K562 (cell line): ENCODE data around the gene SET. TPM values are rescaled to one million over a fixed set of nuclear protein-coding genes. Genes with fewer than 3 reads are reported as not detected.

Experiments
- ASH1L ChIP-seq: fragments of 450-650 bp; IDR thresholded peaks from 2 replicates; pipeline ENCODE4 v1.6.1; 2018; ENCODE audit warnings: borderline replicate concordance, mild to moderate bottlenecking, low read depth; ENCODE audit not compliant: partially characterized antibody
- CREB3L1 ChIP-seq: fragments of 450-650 bp; IDR thresholded peaks from 2 replicates; pipeline ENCODE4 v1.6.1; 2014; ENCODE audit warnings: low read depth, mild to moderate bottlenecking, moderate library complexity, borderline replicate concordance
- ERF ChIP-seq: fragments of 450-650 bp; formaldehyde crosslinking; IDR thresholded peaks from 2 replicates; pipeline ENCODE4 v1.4.0; 2020; ENCODE audit warnings: mild to moderate bottlenecking, mixed read lengths
- GATAD2B ChIP-seq: fragments of 450-650 bp; IDR thresholded peaks from 2 replicates; pipeline ENCODE4 v1.6.1; 2017; ENCODE audit warnings: mild to moderate bottlenecking, borderline replicate concordance
- HMG20A ChIP-seq: fragments of 450-650 bp; formaldehyde crosslinking; conservative IDR thresholded peaks from 2 replicates; pipeline ENCODE4 v1.4.0; 2020; ENCODE audit warnings: mild to moderate bottlenecking, mixed read lengths
- JUN ChIP-seq, 2 experiments: sonication (generic) in 1 of 2; formaldehyde crosslinking in 1 of 2; IDR thresholded peaks; 2 replicates each; pipeline versions ENCODE4 v1.6.1 to v1.8.0; 2012 to 2022; ENCODE audit warnings: borderline replicate concordance in 2 of 2, mild to moderate bottlenecking in 2 of 2, improper control_type of control experiment in 1 of 2, low read depth in 1 of 2, low read length in 1 of 2, missing genetic modification reagents in 1 of 2
- KAT8 ChIP-seq: fragments of 450-650 bp; IDR thresholded peaks from 2 replicates; pipeline ENCODE4 v1.6.1; 2016; ENCODE audit warnings: low read depth, mild to moderate bottlenecking
- MEIS2 ChIP-seq: fragments of 450-650 bp; IDR thresholded peaks from 2 replicates; pipeline ENCODE4 v1.6.1; 2014; ENCODE audit warnings: mild to moderate bottlenecking; ENCODE audit not compliant: partially characterized antibody
- MYC ChIP-seq, 2 experiments: fragments of 250-450 bp in 1 of 2; sonication (Bioruptor Pico) in 1 of 2; IDR thresholded peaks; 2 replicates each; pipeline versions ENCODE4 v1.5.1 to v1.6.1; 2012 to 2021; ENCODE audit warnings: low read depth in 2 of 2, borderline replicate concordance in 1 of 2, improper control_type of control experiment in 1 of 2, low read length in 1 of 2, mild to moderate bottlenecking in 1 of 2, moderate library complexity in 1 of 2
- NELFE ChIP-seq: IDR thresholded peaks from 2 replicates; pipeline ENCODE4 v1.6.1; 2011; ENCODE audit warnings: mild to moderate bottlenecking; ENCODE audit not compliant: insufficient read depth, insufficient read length
- NFRKB ChIP-seq: fragments of 450-650 bp; IDR thresholded peaks from 2 replicates; pipeline ENCODE4 v1.6.1; 2016; ENCODE audit warnings: low read depth
- NR3C1 ChIP-seq: sonication (generic); formaldehyde crosslinking; IDR thresholded peaks from 2 replicates; pipeline ENCODE4 v1.8.1; 2022; ENCODE audit warnings: missing genetic modification reagents
- PHTF2 ChIP-seq: fragments of 250-450 bp; sonication (Bioruptor Pico); IDR thresholded peaks from 2 replicates; pipeline ENCODE4 v1.5.0; 2021; ENCODE audit warnings: mild to moderate bottlenecking
- POLR3G ChIP-seq: IDR thresholded peaks from 2 replicates; pipeline ENCODE4 v1.6.1; 2011; ENCODE audit not compliant: insufficient read length, insufficient replicate concordance; ENCODE audit errors: extremely low read depth
- PTTG1 ChIP-seq: fragments of 450-650 bp; IDR thresholded peaks from 2 replicates; pipeline ENCODE4 v1.6.1; 2016; ENCODE audit warnings: low read depth, mild to moderate bottlenecking, missing genetic modification characterization, missing compliant biosample characterization
- SMAD1 ChIP-seq: fragments of 150-350 bp; IDR thresholded peaks from 2 replicates; pipeline ENCODE4 v1.6.1; 2014; ENCODE audit warnings: low read length, low read depth; ENCODE audit not compliant: partially characterized antibody
- STAG1 ChIP-seq: sonication (generic); formaldehyde crosslinking; IDR thresholded peaks from 2 replicates; pipeline ENCODE4 v1.5.0; 2020; ENCODE audit warnings: missing genetic modification reagents, borderline replicate concordance
- TCFL5 ChIP-seq: fragments of 250-450 bp; sonication (Bioruptor Pico); conservative IDR thresholded peaks from 2 replicates; pipeline ENCODE4 v1.6.1; 2021; ENCODE audit warnings: mild to moderate bottlenecking, moderate library complexity, matching md5 sums
- THRAP3 ChIP-seq: fragments of 450-650 bp; IDR thresholded peaks from 2 replicates; pipeline ENCODE4 v1.6.1; 2016; ENCODE audit warnings: mild to moderate bottlenecking, inconsistent platforms, borderline replicate concordance
- ZEB2 ChIP-seq: fragments of 450-650 bp; IDR thresholded peaks from 2 replicates; pipeline ENCODE4 v1.6.1; 2016
- ZNF408 ChIP-seq: fragments of 250-450 bp; sonication (Bioruptor Pico); IDR thresholded peaks from 2 replicates; pipeline ENCODE4 v1.4.0; 2020; ENCODE audit warnings: low read depth, mild to moderate bottlenecking, moderate library complexity
- ZNF449 ChIP-seq: fragments of 250-450 bp; sonication (Bioruptor Pico); IDR thresholded peaks from 2 replicates; pipeline ENCODE4 v1.8.0; 2022; ENCODE audit warnings: moderate library complexity, mild to moderate bottlenecking, inconsistent platforms
- polyA plus RNA-seq, 8 experiments: library from polyadenylated mRNA; depleted of rRNA in 4 of 8; stranded (reverse) in 5 of 8; unstranded in 3 of 8; fragments of >200 nt; fragmentation: Nextera tagmentation in 2 of 8; fragmentation: Illumina TruSeq in 1 of 8; extraction: Ambion mirVana in 2 of 8; extraction: Trizol in 1 of 8; gene quantifications; 2 replicates each; pipeline versions ENCODE4 v1.2.1 to v1.2.3, GENCODE V29; 2011 to 2014; ENCODE audit warnings: inconsistent platforms in 1 of 8, missing spikeins in 1 of 8
- total RNA-seq, 7 experiments: library from RNA; depleted of rRNA in 6 of 7; stranded (reverse); fragments of >200 nt in 6 of 7; fragmentation: Illumina TruSeq in 2 of 7; extraction: Trizol in 2 of 7; gene quantifications; 2 replicates each; pipeline versions ENCODE4 v1.2.1 to v1.2.3, GENCODE V29; 2011 to 2021; ENCODE audit warnings: low replicate concordance in 1 of 7

SET gene
- total and polyA plus RNA-seq, 9 of the 15 experiments (the other 6 are each of a cell fraction or from before 2014, with no cell fraction given) = 404 to 1,447 (median 907) TPM

- TF ChIP-seq PHTF2 (CRISPR knock-in tag) = no peak
- no peak for TF ChIP-seq ZEB2
- TF ChIP-seq STAG1 (CRISPR knock-in tag) = no peak
- peak; percentile 20; the same call in 1 of the 2 replicates for TF ChIP-seq CREB3L1
- no peak for TF ChIP-seq NFRKB
- TF ChIP-seq ERF (CRISPR knock-in tag) = no peak
- TF ChIP-seq ASH1L = no peak
- TF ChIP-seq ZNF408 (CRISPR knock-in tag) = no peak
- no peak for TF ChIP-seq GATAD2B
- no peak for TF ChIP-seq THRAP3
- no peak for TF ChIP-seq PTTG1
- TF ChIP-seq JUN (IDR thresholded peaks at IDR 0.05; ENCODE audit: borderline replicate concordance, low read depth, low read length) = no peak
- TF ChIP-seq JUN (CRISPR knock-in tag; IDR thresholded peaks at IDR 0.05; ENCODE audit: borderline replicate concordance) = no peak
- TF ChIP-seq ZNF449 = no peak
- TF ChIP-seq MYC (IDR thresholded peaks at IDR 0.05; ENCODE audit: low read depth, low read length) = no peak; the same call in none of the 2 replicates
- TF ChIP-seq MYC (CRISPR knock-in tag; IDR thresholded peaks at IDR 0.05; ENCODE audit: borderline replicate concordance, low read depth) = no peak
- no peak for TF ChIP-seq KAT8
- 0 out of 2 replicates have a peak, but pooled peaks have one; percentile 33 for TF ChIP-seq NR3C1 (CRISPR knock-in tag)
- no peak for TF ChIP-seq TCFL5 (CRISPR knock-in tag)
- no peak for TF ChIP-seq SMAD1
- no peak for TF ChIP-seq NELFE
- TF ChIP-seq MEIS2 = no peak
- no peak for TF ChIP-seq HMG20A (CRISPR knock-in tag)
- TF ChIP-seq POLR3G = no peak
These were observed 1.0 kb downstream of the SET start (continued) for GRCh38 chr9:128689820-128690683.
